Activated naive CD4-positive, alpha-beta T cell treated with anti-CD3 and anti-CD28 coated beads, Interleukin-2, amount 50 U/mL, for 16 hours (primary cell): ENCODE data around the gene CDK14.

Experiments
- DNase-seq: peaks from one replicate; pipeline ENCODE4 v3.0.0-alpha.2; 2020

CDK14 gene

DNA sequence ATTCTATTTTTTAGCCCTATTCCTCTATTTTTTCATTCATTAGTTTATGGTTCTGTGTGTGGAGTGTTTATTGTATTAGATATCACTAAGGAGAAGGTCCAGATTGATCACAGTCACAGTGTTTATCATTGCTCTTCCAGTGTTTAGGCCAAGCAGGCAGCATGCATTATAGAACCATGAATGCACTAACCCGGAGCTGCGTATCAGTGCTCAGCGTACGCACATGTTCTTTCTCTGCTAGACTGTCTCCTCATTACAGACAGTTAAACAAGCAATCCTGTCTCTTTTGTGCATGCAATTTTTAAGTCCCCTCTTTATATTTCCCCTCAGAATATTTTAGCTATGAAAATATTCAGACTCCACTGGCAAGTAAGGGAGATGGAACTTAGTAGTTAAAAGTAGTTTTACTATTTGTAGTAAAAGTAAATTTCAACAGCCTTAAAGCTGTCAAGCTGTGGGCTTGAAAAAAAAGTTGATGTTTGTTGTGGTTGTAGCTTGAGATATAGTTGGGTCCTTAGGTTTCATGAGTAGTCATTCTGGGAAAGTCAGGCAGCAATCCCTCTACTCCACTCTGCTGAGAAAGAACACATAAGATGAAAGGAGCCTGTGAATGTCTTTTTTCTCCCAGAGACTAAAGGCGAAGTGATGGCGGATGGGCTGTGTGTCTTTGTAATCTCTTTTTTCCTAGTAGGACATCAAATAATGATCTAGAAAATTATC is 260.4 kb downstream of the CDK14 start:
- DNase-seq: no peak

DNA sequence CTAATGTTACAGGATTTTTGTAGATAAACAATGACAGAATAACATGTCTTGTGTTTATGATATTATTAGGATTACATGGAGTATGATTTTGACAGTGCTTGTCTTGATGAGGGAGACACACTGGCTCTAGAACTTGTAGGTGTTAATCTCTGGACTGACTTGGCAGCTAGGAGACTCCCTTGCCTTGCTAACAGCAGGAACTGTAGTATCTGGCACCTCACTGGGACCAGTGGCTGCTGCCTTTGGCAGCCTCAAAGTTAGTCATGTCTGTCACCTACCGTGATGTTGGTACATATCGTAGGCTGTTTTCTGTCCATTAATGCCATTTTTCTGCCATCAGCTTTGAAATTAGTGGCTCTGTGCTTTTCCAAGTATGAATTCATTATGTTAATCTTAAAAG is 261.5 kb downstream of the CDK14 start:
- no peak for DNase-seq

DNA sequence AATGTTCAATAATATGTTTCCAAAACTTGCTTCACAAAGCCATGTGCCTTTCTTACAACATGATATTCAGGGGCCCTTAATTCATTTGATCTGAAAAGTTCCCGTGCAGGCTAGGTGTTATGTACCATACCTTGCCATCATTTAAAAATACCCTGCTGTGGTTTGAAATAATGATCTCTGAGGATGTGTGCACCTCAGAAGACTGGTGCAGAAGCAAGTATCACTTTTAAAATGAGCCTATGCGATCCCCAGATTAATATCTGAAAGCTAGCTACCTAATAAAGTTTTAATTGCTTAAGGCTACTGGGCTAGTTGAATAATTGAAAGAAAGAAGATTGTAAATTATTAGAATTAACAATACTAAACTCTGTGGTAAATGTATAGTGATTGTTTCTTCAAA is 262.4 kb downstream of the CDK14 start:
- DNase-seq: no peak

DNA sequence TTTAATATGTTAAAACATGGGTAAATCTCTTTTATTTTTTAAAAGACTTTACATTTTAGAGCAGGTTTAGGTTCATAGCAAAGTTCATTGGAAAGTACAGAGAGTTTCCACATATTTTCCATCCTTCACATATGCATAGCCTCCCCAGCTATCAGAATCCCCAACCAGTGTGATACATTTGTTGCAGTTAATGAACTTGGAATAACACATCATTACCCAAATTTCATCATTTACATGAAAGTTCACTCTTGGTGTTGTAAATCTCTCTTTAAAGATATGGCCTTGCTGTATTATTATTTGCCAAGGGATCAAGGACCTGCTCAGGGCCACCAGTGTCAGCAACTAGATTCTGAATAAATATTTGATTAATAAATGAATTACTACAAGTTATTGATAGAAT is 263.4 kb downstream of the CDK14 start:
- DNase-seq: no peak

DNA sequence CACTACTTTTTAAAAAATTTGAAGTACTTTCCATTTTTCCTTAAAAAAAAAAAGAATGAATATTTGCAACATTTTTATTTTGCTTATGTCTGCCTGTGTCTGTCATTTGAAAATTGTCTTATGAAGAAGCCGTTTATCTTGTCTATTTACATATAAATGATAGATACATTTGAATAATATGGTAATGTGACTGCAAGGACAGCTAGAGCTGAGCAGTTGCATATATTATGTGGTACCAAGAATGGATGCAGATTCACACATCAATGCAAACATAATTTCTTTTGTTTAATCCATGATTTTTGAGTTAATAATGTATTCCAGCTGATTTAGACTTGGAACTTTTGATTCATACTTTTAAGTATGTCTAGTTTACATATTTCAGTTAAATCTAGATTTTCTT is 268.0 kb downstream of the CDK14 start:
- no peak for DNase-seq

DNA sequence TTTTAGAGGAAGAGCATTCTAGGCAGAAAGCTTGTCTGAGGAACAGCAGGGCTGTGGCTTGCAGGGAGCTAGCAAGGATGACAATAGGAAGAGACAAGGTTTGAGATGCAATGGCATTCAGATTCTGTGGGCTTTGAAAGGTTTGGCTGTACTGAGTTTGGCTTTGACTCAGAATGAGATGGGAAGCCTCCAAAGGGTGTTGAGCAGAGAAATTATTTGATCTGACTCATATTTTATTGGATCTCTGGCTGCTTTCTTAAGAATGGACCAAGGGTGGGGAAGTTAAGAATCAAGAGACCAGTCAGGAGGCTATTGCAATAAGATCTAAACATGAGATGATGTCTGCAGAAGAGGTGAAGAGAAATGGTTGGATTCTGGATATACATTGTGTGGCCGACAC is 273.2 kb downstream of the CDK14 start:
- DNase-seq: no peak

DNA sequence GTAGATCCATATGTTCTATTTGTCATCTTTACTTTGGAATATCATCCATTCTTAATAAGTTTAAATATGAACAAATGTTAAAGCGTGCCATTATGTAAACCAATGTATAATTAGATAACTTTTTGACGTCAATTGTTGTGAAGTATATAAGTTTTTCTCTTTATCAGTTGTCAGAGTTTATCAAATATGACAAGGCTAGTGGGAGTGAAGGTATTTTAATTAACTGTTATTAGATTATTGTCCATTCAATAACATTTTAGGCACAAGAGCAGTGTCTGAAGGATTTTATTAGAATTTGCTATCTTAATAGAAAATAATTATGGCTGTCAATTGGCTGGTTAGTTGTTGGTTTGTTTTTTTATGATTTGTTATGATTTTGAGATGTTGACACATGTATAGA is 280.6 kb downstream of the CDK14 start:
- DNase-seq: no peak

DNA sequence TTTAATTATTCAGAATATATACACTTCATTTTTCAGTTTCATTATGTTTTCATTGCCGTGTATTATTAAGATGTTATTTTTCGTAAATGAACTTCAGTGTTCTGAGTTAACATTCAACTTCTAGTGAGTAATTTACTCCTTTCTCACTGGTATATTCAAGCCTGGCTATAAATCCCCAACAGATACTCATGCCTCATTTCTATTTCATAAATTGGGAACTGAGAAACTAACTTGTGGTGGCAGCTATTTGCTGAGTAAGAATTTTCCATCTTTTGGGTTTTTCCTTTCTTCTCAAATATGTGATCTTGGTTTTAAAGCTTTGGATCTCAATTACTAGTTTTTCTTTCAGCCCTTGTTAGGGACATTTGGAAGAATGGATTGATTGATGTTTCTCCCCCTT is 281.1 kb downstream of the CDK14 start:
- DNase-seq: no peak

DNA sequence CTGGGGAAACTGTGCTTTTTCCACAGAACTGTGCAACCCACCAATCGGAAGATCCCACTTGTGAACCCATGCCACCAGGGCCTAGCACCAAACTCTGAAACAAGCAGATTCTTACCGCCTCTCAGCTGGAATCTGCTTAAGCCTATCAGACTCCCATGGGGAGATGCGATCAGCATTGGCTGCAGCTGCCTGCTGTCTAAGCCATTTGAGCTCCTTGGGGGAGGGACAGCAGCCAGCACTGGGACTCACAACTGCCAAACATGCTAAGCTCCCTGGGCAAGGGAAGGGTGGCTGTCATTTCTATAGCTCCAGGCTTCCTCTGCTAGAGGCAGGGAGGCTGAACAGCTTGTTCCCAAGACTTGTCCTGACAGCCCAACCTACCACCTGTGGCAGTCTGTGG is 283.8 kb downstream of the CDK14 start:
- DNase-seq: no peak

DNA sequence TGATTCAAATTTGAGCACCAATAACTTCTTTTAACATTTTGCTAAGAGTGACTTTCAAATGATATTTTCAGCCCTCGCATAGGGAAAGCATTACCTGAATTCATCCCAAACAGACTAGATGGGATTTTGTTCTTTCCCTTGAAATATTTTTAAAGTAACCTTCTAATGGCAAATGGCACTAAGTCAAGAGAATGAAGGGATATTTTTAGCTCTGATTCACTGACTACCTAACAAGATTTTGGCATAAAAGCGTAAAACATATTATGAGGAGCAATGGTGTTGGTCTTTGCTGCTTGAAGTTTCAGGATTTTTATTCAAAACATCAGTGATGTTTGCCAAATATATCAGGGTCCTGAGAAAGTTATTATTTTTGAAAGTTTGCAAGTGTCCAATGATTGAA is 290.3 kb downstream of the CDK14 start:
- no peak for DNase-seq

DNA sequence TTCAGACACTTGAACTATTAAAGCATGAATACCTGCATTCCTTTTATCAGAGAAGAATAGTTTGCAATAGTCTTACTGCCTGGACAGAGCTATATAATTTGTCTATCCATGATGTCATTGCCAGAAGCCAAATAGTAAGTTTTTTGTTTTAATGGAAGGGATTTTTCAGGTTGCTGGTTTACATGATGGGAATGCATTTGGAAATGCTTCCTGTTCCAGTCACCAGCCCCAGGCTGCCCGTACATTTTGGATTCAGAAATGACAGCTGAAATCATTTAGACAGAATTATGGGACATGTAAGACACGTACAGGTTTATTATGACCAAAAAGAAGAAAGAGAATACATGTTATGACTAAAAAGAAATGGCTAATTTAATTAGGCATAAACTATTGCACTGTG is 293.1 kb downstream of the CDK14 start:
- no peak for DNase-seq

DNA sequence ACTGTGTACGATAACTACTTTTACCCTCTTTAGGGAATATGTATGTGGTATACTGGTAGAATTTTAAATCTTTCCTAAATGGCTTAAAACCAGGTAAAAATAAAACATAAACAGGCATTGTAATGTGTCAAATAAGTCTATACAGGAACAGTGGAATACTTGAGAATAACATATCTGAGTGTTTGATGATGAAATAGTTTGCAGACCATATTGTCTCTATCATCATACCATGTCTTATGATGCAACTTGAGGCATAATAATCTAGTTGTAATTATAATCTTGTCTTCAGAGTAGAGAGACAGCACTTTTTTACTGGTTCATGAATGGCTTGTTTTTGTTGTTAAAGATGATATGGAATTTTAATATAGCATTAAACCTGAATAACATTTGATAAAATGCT is 293.5 kb downstream of the CDK14 start:
- DNase-seq: no peak

DNA sequence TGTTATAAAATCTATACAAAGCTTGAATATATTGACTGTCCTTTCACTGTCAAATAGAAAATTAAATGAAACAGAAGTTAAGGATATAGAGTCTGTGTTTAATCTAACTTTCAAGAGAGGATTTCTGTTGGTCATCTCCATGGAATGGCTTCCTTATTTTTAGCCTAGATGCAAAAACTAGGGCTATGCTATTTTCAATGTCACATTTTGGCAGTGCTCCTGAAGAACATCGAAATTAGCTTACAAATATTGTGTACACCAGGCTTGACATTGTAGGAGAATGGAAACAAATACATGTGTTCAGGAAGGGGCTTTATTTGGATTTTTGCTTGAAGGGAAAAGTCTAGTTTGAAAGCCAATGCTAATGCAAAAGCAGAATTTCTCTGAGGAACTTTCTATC is 295.4 kb downstream of the CDK14 start:
- DNase-seq: no peak

DNA sequence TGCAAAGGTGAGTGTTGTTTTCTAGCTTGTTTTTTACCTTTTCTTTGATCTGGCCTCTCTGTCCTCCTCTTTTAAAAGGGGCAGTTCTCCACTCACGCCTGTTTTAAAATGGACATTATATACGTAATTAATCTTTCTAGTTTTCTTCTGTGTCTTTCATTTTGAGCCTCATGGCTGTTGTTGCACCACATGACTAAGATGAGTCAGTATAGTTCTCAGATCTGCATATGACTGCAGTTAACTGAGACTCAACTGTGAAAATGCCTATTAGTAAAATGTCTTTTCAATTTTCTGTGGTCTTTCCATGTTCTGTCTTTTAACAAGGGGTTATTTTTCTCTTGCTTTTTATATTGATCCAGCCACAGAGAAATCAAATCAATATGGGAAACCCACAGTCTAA is 296.1 kb downstream of the CDK14 start:
- DNase-seq: no peak

DNA sequence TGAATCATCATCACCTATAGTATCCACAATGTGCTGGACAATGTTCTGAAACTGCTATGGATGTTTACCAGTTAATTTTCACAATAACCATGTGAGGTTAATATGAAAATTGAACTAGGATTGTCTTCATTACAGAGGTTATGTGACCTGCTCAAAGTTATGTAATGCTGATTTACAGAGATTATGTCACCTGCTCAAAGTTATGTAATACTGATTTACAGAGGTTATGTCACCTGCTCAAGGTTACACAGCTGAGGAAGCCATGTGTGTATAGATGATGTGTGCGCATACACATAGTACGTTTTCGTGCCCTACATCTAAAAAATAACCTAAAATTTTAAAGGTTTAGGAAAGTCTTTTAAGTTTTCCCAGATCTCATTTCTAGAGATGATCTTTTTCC is 298.0 kb downstream of the CDK14 start:
- no peak for DNase-seq

DNA sequence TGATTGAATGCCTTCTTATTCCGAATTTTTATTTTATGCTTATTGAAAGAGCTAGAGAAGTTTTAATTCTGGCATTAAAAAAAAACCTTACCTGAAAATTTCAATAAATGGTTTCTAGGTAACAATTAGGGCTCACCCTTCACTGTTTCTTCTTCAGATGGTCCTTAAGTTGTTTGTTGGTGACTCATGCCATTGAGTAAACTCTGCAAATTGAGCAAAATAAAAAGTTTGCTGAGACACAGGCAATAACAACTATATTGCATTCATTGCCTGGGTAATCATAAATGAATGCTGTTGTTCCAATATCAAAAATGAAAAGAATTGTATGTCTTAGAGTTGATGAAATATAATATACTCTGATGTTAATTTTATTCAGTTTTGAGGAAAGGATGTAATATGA is 300.3 kb downstream of the CDK14 start:
- DNase-seq: no peak

DNA sequence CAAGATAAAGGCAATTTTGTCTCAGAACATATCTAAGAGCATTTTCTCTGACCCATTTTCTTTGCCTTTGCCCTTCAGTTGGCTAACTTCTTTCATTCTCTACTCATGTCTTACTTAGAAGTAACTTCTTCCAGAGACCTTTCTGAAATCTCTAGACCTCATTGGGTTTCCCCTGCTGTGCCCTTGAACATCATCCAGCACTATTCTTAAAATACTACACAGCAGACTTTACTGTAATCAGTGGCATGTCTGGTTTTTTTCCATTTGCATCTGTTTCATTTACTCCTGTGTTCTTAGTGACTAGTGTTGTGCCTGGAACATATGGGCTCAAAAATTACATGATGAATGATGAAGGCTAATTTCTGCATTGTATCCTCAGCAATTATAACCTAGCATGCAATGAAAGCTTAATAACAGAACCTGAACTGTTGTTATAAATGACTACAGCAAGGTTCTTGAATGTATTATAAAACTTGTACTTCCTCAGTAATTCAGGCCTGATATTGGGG is 301.9 kb downstream of the CDK14 start:
- no peak for DNase-seq

DNA sequence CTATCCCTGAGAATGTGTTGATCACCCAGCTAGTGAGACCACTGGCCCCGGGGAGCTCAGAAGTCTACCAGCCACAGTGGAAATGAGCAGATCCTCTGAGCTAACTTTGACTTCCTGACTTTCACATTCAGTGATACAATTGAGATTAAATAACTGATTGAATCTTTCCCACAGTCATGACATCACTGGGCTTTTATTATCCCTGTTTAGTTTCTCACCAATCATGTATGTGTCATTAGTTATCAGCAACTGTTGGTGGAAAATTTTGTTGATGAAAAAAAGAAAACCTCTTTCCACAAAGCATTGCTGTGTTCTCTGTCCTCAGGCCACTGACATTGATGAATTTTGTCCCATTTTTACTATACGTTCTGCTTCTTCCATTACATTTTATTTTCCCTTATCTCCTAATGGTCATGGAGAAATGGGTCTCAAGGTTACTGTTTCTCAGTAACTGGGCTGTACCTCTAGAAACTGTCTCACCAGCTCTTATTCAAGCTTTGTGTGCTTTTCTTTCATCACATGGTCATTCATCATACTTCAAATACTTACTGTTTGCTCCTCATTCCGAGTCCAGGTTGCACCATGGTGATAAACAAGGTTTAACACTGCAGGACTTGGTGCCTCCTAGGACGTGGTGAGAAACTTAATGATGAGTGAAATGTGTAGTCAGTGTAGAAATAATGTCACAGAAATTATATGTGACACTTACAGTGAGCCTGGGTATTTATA is 304.7 kb downstream of the CDK14 start:
- DNase-seq: no peak

DNA sequence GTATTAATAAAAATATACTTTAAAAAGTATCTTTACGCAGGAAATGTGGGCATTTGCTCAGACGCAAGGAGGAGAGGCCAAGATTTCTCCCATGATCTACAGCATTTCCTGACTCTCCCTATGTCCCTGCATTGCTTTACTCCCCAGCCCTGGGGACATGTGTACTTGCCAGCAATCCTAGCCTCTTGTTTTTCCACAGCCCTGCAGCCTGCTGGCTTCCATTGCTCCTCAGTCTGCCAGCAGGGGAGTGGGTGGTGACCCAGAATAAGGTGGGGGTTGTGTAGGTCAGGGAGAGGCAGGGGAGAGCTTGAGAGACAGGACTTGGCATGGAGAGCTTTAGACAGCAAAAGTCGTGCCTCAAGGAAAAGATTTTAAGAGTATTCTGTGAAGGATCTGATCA is 307.7 kb downstream of the CDK14 start:
- DNase-seq: no peak

DNA sequence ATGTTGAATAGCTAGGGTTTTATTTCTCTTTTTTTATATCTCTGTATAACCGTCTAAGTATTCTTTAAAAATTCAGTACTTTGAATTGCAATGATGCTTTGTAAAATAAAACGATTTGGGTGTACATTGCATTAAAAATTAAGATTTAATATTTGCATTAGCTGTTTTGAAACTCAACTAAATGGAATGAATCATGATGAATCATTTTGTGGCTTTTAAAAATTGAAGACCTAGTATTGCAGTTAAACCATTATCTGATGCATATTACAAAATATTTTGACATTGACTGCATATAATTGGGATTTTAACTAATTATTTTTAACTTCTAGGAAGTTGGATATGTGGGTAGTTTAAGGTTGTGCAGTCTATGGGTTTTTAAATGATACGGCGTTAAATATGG is 314.0 kb downstream of the CDK14 start:
- DNase-seq: no peak

DNA sequence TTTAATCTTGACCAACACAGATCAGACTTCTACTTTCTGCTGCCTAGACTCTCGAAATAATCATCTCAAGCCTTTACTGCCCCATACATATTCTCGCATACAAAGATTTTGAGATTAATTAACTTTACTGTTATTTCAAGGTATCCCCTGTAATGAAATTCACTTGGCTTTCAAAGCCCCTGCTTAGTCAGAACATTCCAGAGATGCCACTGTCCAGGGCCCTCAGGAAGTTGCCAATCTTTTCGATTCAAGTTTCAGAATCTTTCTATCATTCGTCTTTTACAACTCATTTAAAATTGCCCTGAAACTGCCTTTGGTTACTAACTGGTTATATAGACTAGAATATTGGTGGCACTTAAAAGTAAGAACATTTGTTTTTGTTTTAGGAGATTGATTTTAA is 320.2 kb downstream of the CDK14 start:
- no peak for DNase-seq

DNA sequence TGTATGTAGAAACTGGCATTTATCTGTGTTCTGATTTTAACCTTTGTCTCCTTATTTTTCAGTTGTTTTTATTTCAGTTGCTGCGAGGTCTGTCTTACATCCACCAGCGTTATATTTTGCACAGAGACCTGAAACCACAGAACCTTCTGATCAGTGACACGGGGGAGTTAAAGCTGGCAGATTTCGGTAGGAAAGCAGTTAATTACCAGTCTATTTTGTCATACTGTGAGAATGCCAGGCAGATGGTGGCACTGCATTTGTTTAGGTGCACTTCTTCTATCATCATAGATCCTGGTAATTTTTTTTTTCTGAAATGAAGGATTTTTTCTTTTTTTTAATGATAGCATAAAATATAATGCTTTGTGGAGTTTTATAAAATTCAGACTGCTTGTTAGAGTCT is 321.4 kb downstream of the CDK14 start:
- no peak for DNase-seq

DNA sequence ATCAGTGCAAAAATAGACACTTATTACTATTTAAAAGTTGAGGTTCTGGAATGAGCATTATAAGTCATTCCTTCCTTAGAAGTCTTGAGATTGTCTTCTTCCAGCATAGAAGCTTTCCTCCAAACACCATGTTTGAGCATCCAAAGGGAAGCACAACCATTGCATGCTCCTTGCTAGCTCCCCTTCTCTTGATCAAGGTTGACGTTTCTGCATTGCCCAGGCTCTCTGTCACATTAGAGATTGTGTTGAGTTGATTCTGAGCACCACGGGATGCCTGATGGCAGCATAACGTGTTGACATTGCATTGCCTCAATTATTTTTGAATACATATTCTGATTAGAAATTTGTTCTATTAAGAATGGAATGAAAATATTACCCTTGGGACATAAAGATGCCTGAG is 322.2 kb downstream of the CDK14 start:
- no peak for DNase-seq

DNA sequence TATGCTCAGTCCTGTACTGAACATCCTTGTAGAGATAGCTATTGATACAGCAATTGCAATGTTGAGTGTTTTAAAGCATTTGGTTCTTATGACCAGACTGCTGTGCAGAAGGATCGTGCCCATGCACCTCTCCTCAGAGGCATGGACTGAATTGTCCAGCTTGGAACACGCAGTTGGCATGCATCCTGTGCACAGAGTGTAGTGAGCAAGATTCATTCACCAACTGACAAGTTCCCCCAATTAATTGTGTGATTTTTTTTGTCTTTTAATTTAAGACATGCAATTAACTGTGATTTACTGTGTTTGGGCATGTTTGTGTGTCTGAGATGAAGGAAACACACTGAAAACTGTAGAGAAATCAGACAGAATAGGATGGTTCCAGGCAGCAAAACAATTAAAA is 323.7 kb downstream of the CDK14 start:
- DNase-seq: no peak

DNA sequence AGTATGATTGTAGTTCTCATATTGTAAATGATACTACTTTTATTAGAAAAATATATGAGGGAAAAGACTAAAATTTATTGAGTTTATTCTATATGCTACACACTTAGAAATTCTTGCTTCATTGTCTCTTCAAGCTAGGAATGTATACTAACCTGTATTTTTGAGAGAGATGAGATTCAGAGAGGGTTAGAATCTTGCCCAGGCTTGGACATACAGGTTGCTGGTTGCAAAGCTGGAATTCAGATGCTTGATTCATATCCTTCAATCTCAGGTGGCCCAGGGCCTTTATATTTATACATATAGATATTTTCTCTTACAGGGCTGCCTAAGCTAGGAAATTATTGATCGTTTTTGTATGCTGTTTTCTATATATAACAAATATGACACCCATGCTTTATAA is 324.2 kb downstream of the CDK14 start:
- DNase-seq: no peak
